GM21447 (cell line): ENCODE data around the gene IRF5.

Source experiments
- ATAC-seq: cut with Tn5 transposase; IDR thresholded peaks from one replicate; pipeline ENCODE4 v1.9.1; 2021; ENCODE audit not compliant: unreplicated experiment

The IRF5 gene

DNA sequence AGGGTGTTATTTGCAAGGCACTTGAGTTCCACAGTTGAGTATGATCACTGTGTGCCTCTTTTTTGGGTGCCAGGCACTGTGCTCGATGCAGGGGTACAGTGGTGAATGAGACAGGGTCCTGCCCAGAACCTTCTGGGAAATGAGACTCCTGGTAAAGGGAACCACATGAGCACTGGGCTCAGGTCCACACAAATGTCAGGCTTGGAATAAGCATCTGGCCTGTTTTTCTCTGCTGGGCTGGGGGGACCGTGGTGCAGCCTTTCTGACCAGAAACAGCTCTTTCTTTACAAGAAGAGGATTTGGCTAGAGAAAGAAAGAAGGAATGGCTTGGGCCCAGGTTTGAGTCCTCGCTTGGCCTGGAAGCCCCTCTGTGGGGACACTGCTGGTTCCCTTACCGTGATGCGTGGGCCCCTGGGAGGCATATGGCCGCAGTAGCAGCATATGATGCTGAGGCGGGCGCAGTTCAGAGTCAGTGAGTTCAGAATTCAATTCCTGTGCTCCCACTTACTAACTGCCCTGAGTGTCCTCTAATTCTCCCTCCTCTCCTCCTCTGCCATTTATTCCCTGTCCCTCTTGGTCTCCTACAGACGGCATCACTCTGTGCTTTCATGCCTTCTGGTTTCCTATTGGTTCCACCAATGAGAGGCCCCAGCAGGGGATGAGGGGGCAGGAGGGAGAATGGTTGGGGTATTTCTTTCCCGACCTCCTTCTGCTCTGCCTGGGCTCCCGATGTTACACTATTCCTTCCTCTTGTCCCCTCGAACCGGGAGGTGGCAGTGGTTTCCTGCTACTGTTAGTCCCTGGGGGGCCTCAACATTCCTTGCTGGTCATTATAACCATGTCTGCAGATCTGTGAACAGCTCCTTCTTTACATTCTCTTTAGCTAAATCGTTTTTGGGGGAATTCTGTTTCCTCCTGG, 17.6 kb upstream of the IRF5 start:
- ATAC-seq: no peak

DNA sequence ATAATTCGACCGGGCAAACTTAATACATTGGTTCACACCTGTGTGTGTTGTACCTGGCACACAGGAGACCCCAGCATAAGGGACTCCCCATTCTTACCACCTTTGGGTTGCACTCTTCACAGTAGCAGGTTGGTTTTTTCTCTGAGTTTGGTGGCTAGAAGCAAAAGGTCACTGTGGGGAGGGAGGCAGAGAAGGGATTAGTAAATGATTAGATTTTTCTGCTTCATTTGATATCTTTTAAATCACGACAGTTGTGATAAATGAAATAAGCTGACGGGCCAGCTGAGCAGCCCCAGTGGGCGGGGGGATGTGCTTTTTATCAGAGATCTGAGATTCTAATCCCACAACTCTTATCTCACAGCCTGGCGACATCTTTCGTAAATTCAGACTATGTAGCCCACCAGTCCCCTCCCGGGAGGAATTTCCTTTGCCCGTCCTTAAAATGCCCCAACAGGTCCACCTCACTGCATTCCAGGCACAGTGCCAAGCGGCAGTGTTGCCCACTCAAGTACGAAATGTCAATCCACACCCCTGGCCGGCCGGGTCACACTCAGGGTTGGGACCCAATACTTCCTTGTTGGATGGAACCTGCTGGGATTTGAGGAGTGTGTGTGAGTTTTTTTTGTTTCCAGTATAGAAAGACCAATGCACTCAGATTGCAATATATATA, 16.7 kb upstream of the IRF5 start:
- ATAC-seq: no peak

DNA sequence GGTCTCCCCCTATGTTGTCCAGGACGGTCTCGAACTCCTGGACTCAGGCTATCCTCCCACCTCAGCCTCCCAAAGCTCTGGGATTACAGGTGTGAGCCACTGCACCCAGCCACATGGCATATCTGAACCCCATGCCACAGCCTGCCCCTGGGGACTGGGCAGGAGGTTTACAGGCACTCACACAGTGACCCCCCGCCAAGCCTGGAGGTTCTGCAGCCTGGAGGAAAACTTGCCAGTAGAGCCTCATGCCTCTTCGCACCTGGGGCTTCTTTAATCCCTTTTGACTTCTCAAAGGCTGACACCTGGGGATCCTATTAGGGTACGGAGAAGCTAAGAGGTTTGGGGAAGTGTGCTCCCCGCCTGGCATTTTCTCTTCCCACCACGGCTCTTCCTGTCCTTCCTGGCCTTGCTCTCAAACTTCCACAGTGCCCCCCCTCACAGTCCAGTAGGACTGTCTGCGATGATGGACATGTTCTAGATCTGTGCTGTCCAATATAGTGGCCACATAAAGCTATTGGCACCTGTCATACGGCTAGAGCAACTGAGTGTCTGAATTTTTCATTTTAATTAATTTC, 15.8 kb upstream of the IRF5 start:
- ATAC-seq: no peak

DNA sequence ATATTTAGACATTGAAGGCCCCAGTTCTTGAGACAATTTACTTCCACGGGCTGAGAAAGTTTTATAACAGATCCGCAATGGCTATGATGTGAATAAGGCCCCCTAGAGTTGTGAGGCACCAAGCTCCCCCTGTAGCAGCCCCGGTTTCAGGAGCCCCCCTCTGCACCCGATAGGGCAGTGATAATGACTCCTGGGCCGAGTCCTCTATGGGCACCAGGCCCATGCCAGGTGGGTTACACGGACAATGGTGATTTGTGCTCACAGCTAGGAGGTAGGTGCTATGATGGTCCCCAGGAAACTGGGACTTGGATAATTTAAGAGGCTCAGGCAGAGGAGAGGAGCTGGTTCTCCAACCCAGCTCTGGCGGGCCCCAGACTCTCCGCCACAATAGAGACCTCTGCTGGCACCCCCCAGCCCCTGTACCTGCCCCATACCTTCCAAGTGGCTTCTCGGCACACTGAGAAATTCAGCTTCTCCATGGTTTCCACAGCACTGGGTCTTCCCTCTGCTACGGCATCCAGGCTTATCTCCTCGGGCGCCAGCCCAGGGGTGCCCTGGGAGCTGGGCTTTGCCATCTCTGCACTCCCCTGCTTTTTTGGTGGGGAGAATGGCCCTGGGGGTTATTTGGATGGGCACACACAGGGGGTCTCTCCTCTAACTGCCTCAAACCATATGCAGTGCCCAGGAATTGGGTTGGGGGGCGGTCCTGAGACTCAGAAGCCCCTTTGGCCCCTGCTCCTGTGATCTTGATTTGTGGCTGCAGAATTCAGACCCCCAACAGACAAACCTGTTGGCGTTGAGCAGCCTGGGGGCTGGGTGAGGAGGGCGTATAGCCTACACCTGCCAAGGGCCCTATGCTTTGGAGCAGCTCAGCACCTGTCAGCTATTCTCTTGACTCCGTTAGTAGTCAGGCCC, 15.0 kb upstream of the IRF5 start:
- no peak for ATAC-seq

DNA sequence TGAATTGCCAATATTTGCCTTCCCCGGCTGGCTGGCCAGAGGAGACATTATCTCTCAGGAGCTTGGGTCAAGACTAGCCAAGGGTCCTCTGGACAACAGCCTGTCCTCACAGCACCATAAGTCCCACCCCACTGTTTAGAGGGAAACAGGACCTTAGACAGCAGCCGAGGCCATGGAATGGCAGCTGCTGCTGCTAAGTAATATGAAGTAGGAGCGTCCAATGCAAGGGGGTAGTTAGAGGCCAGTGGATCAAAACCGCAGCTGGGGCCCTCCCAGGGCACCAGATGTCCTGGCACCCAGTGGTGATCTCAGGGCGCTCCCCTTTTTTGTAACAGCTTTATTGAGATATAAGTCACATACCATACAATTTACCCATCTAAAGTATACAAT, 14.3 kb upstream of the IRF5 start:
- no peak for ATAC-seq

DNA sequence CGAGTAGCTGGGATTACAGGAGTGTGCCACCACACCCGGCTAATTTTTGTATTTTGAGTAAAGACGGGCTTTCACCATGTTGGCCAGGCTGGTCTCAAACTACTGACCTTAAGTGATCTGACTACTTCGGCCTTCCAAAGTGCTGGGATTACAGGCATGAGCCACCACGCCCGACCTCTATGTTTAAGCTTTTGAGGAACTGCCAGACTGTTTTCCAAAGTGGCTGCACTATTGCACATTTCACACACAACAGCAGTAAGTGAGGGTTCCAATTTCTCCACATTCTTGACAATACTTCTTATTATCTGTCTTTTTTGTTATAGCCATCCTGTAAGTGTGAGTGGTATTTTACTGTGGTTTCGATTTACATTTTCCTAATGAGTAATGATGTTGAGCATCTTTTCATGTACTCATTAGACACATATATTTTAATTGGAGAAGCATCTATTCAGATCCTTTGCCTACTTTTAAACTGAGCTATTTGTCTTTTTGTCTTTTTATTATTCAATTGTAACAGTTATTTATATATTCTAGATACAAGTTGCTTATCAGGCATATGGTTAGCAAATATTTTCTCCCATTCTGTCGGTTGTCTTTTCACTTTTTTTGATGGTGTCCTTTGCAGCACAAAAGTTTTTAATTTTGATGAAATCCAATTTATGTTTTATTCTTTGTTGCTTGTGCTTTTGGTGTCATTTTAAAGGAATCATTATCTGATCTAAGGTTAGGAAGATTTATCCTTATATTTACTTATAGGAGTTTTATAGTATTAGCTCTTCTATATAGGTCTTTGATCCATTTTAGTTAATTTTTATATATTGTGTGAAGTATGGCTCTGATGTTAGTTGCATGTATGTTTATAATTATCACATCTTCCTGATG, 12.8 kb upstream of the IRF5 start:
- no peak for ATAC-seq

DNA sequence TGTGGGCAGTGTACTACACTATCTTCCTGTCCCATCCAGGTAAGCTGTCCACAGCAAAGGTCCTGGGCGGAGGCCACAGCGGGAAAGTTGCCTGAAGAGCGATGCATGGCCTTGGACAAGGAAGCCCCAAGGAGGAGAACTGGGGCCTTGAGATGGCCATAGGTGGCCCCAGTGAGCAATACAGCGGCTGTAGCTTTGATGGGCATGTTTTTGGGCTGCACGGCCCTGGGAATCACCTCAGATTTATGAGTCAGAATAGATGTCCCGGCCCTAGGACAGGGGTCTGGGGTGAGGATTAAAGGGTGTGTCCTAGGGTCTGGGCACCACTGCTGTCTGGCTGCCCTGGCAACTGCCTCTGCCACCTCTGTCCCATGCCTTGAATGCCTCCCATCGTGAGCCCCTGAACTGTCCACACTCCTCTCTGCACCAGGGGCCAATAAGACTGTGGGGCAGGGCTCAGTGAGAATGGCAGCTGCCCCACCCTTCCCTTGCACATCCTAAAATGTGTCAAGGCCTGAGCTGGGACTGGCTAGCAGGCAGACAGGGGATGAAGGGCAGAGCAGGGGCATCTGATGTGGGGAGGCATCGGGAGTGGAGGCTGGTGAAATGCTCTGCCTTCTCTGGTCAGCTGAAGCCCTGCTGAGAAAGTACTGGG, 9.4 kb upstream of the IRF5 start:
- ATAC-seq: no peak

DNA sequence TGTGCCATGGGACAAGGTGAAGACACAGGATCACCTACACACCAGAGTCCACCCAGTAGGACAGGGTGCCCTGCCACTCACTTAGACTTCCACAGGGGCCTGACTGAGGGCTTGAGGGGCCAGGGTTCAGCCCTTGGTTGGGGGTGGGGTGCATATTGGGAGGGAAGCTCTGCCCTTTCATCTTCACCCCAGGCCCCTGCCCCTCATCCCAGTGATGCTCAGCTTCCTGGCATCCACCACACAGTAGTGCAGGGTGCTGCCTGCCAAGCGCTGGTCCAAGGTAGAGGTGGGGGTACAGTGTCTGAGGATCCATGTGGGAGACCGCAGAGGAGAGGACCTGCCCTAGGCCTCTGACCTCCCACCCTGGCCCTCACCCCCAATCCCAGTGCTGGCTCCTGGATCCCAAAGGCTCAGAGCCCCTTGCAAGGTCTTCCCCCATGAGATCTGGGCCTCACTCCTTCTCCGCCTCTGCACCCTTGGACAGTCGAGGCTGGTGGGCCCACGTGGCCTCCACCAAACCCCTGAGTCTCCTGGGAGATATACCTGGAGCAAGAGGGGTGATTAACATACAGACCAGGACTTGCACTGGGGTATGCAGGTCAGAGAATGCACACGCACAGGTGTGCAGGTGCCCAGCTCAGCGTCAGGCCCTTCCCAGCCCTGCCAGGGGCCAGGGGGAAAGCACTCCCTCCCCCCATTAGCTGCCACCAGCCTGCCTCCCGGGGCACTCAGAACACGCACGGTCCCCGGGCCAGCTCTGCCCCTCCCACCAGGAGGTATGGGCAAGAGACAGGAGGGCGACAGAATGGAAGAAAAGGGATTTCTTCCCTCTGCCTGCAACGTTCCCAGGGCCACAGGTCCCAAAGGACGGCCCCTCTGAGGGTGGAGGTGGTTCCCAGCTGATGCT, 8.6 kb upstream of the IRF5 start:
- ATAC-seq: no peak

DNA sequence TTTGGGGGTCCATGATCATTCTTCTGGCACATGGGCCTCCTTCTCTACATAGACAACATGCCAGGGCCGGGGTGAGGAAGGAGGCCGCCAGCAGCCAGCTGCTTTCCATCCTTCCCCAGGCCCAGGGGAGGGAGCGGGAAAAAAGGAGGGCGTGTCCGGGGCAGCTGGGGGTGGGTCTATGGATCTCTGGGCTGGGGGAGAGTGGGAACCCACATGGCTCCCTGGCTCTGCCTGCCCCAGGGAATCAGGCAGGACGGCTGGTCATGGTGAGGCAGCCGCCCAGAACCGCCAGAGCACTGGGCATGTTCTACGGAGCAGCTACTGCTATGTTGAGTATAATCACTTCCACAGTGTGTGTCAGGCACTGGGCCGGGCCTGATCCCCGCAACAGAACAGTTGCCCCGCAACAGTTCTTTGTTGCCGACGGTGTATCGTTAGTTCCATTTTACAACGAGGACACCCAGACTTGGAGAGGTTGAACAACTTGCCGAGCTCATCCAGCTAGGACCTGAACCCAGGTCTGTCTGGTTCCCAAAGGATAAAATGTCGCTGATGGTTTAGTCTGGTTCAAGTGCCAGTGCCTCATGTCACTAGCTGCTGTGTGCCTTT, 6.4 kb upstream of the IRF5 start:
- no peak for ATAC-seq

DNA sequence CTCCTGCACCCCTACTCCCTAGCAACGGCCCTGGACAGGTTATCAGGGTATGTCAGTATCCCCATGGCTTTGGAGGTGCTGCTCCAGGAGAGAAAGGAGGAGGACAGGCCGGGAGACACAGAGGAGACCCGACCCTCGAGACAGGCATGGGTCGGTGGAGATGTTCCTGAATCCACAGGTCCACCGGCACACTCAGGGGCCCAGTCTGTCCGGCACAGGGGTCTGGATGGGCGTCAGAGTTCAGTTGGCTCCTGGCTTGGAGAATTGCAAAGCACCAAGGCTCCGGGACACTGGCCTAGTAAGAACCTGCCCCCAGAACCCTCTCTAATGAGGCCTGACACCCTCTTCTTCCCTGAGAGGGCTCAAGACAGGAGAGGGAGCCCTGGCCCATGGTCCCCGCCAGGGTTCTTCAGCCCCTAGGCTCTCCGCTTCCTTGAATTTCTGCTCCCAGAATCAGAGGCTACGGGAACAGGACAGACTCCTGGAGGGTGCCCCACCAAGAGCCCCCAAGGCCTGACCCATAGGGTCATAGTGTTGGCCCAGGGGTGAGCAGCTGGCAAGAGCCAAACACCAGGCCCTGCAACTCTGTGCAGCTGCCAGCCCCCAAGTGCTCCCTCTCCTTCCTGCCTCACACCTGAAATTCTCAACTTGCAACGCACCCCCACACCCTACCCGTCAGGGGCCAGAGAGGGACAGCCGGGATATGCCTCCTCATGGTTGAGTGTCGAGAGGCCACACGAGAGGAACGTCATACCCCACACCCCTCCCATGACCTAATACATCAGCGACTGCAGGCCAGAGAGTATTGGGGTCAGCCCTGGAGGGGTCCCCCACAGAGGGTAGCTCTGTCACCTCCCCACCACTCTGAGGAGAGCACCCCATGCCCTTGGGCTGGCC, 5.5 kb upstream of the IRF5 start:
- ATAC-seq: no peak

DNA sequence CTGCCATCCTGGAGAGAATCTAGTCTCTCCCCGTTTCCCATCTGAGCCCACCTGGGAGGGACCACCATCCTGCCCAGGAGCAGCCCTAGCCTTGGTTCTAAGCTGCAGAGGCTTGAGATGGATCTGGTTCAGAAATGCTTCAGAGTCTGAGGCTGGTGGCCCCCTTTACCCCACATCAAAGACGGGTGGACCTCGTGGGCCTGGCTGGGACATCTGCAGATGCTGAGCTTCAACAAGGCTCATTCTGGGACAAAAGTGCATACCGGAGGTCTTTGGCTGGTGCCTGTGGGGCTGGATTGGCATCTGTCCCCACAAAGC, 4.9 kb upstream of the IRF5 start:
- no peak for ATAC-seq

DNA sequence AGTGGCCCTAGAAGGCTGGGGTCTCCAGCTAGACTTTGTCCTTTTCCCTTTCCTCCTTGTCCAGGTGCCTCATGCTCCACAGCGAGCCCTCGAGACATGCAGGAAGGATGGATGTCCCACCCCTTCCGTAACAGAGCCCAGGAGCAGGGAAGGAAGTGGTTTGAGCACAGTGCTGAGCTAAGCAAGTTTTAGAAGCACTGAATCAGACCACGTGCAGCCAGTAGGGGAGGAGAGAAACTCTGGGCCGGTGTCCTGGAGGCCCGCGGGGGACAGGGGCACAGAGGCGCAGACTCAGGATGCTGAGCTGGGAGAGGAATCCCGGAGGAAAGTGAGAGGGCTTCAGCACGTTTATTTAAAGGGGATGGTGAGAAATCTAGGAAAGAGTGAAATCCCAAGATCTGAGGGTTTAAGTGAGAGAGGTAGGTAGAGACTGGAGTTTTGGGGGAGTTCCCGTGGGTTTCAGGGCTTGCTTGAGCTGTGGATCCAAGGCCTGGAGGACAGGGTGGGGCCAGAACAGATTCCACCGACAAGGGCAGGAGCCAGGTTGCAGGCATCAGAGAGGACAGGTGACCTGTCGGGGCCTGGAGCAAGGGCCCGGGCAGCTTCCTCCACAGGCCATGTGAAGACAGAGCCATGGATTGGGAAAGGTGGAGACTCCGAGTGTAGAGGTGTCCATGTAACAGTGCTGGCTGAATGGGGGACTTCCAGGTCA, 4.4 kb upstream of the IRF5 start:
- ATAC-seq: peak; percentile 42

DNA sequence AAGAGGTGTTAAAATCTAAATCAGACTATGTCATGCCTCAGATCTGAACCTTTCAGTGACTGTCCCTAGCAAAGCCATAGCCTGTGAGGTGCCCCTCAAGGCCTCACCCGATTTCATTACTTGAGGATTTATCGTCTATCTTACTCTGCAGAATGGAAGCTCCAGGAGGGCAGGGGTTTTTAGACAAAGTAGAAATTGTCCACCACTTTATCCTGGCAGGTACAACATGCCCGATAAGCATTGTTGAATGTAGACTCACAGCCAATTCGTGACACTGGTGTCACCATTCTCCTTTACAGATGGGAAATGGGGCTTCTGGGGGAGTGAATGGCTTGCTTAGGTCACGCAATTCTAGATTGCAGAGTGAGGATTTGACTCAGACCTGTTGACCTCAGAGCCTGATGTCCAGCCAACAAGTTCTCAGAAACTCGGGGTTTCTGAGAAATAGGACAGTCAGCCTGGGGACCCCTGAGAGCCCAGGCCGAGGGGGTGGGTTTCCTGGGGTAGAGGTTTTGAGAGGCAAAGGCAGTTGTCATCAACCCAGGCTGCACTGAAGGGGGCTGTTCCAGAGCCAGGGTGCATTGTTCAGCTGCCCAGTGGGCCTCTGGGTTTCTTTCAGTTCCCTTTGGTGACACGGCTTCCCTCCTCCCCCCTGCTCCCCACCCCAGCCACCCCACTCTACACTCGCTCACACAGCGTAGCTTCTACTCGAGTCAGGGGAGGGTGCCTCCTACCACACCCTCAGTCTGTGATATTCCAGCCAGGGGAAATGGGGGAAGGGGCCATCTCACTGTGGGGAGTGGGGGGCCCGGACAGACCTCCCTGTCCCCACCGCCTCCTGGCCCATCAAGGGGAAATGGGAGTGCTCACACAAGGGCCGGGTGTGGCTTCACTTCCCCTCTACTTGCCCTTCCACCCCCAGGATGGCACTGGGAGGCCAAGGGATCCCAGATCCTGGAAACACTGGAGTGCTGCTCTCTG, 3.1 kb upstream of the IRF5 start:
- peak; percentile 28 for ATAC-seq

DNA sequence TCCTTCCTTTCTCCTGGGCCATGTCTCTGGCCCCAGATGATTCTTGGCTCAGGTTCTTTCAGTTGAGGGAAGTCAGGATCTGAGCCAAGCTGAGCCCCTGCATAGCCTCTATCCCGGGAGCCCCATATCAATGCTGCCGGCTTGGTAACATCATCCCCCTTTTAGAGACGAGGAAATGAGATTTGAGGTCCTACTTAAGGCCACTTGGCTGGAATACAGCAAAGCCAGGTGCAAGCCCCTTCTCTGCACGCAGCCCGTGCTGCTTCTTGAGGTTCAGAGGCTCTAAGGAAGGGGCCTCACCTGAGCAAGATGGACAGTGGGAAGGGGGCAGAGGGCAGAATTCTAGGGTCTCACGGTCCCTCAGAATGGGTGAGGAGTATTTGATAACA, 2.4 kb upstream of the IRF5 start:
- no peak for ATAC-seq

DNA sequence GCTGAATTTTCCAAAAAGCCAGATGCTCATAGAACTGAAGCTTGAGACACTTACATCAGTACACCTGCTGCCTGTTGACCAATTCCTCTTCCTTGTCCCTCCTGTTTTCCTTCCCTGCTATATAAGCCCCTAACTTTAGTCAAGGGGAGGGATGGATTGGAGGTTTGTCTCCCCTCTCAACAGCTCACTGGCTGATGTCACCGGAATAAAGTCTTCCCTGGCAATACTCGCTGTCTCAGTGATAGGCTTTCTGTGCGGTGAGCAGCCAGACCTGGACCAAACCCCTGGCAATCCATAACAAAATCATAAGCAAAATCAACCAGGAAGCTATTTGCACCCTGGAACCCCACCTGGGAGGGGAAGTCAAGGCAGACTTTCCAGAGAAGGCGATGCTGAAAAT, 929 bp upstream of the IRF5 start:
- ATAC-seq: no peak

DNA sequence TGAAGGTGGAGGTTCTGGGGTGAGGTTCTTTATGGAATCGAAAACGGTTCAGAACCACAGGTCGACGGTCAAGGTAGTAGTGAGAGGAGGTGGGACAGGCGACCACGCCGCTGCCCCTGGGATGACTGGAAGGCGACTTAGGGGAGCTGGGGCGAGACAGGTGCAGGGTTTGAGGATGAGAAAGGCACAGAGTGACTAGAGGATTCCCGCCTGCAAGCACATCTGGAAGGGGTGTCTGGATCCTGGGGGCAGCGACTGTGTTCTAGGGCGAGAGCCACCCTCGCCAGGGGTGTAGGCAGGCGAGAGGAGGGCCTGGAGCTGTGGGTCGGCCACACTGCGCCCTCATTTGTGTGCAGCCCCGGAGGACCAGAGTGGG, 468 bp upstream of the IRF5 start:
- ATAC-seq: no peak
